ENCODE measurements around the gene LEMD2. TPM values are rescaled to one million over a fixed set of nuclear protein-coding genes. Genes with fewer than 3 reads are reported as not detected.
"Not testable (repeated sequence)": the region's sequence is repeated elsewhere in the genome, so short reads cannot be mapped to it uniquely, and the experiment has no call there.

Gene LEMD2
- polyA plus RNA-seq, result 10 to 100 TPM; 48.1 to 53.0 (median 52.1) TPM
- long read RNA-seq, donor 1, transcript LEMD2-201 (9 exons, 2,958 nt), result major isoform, 16 of 24 reads
- long read RNA-seq, donor 1, partial matches to known transcripts, result 5 of 24 reads
- long read RNA-seq, donor 1, other reads (novel, unspliced or antisense), result 0 of 24 reads
- long read RNA-seq, donor 2, partial matches to known transcripts, result 0 of 3 reads
- long read RNA-seq, donor 2, other reads (novel, unspliced or antisense), result 0 of 3 reads
- long read RNA-seq, donor 3, transcript LEMD2-201 (9 exons, 2,958 nt), result major isoform, 10 of 10 reads
- long read RNA-seq, donor 3, partial matches to known transcripts, result 0 of 10 reads
- long read RNA-seq, donor 3, other reads (novel, unspliced or antisense), result 0 of 10 reads
- long read RNA-seq, donor 4, result 0 reads
- long read RNA-seq, donor 5, partial matches to known transcripts, result 0 of 1 reads
- long read RNA-seq, donor 5, other reads (novel, unspliced or antisense), result 0 of 1 reads
- long read RNA-seq, donor 6, transcript LEMD2-201 (9 exons, 2,958 nt), result major isoform, 7 of 22 reads
- long read RNA-seq, donor 6, partial matches to known transcripts, result 15 of 22 reads
- long read RNA-seq, donor 6, other reads (novel, unspliced or antisense), result 0 of 22 reads
- long read RNA-seq, donor 7, transcript LEMD2-201 (9 exons, 2,958 nt), result major isoform, 15 of 17 reads
- long read RNA-seq, donor 7, partial matches to known transcripts, result 0 of 17 reads
- long read RNA-seq, donor 7, other reads (novel, unspliced or antisense), result 0 of 17 reads
- long read RNA-seq, donor 8, partial matches to known transcripts, result 0 of 2 reads
- long read RNA-seq, donor 8, other reads (novel, unspliced or antisense), result 0 of 2 reads
- long read RNA-seq, donor 9, result 0 reads
- long read RNA-seq, donor 10, transcript LEMD2-201 (9 exons, 2,958 nt), result major isoform, 7 of 14 reads
- long read RNA-seq, donor 10, partial matches to known transcripts, result 6 of 14 reads
- long read RNA-seq, donor 10, other reads (novel, unspliced or antisense), result 0 of 14 reads

DNA sequence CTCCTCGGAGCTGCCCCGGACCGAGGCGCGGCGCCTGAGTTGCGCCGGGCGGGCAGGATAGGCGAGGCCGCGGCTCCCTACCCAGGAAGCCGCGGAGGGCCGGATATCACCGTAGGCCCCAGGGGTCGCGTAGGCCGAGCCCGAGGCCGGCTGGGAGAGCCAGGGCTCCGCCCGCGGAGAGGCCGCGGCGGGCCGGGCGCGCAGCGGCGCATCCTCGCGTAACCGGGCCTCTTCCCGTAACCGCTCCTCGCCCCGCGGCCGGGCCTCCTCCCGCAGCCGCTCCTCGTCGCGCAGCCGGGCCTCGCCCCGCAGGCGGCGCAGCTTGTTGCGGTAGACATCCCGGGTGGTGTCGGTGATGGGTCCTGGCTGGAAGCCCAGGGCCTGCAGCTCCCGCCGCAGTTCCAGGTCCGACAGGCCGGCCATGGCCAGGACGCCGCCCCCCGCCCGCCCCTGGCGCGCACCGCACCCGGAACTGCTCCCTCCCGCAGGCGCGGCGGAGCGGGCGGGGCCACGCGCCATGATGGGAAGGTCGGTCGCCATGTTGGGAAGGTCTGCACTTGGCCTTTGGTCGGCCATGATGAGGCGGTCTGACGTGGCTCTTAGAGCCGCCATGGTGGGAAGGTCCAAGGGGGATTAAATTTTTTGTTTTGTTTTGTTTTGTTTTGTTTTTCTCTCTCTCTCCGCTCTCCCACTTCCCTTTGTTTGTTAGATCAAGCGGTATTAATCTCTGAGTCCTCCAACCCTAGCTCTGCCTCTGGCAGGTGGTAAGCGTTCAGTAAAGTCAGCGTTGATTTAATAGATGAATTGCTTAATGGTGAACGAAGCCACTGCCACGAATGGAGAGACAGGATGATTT, at the start of gene LEMD2:
Gene LEMD2 (minus strand): TSS at position 437 of the 856 bp plus-strand sequence. CDS start 14 bp downstream, at position 423.
- DNase-seq (peak; percentile 91 to 98), FAIRE-seq (no peak)
- Histone ChIP-seq H3K9me3 (ENCODE audit: control insufficient read depth in 2 of 2, insufficient read depth in 1 of 2, low read depth in 1 of 2, low read length in 1 of 2) (no peaks in the 10 kb centered on the region), H3K36me3 (ENCODE audit: control insufficient read depth in 3 of 3, insufficient read depth in 2 of 3, low read depth in 1 of 3, low read length in 3 of 3) (peaks cover 0 to 14% (median 10%) of the 10 kb centered on the region in 3 donors), H3K4me1 (ENCODE audit: control insufficient read depth in 3 of 3, insufficient read depth in 2 of 3, low read depth in 1 of 3, low read length in 2 of 3) (peaks cover 9 to 22% (median 18%) of the 10 kb centered on the region in 3 donors), H3K27me3 (ENCODE audit: control insufficient read depth in 3 of 3, insufficient read depth in 3 of 3, low read length in 3 of 3) (no peaks in the 10 kb centered on the region), H3K4me3 (ENCODE audit: low read depth in 1 of 3, low read length in 3 of 3) (peak within 1 kb of the TSS; percentile 53 to 91 (median 79)), H3K27ac (ENCODE audit: low read depth in 1 of 3, low read length in 2 of 3) (peak within 1 kb of the TSS; percentile 47 to 97 (median 91))
- WGBS, 3 donors, result 3 to 6% (median 5%) methylated on average over 59 to 86 of the region's 86 CpGs

DNA sequence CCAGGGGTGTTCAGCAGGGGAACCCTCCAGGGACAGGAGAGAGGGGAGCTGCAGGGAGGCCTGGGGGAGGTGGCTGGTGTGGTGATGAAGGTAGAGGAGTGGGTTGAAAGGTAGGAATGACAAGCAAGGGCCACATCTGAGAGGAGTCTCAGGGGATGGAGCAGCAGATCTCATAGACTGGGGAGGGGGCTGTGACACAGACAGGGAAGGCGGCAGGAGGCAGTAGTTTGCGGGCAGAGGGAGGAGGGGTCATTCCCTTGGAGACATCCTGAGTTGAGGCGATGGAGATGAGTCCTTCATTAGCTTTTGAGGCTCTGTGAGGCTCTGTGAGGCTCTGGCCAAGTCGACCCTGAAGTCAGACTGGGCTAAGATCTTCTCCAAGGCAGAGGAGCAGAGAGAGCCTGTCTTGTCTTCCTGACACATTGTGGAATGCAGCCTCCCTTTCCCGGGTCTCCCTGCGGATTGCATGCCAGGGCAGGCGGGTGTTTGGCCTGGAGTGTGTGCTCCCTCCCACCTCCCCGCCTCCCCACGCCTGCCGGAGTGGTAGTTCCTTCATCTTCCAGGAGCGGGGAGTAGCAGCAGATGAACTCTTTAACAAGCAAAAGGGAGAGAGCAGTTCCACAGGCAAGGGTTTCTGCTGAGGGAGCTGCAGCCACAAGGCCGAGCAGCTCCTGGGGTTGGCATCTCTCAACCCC, 49.2 kb upstream of the LEMD2 start:
- FAIRE-seq, result no peak
- WGBS, 3 donors, result 65 to 79% (median 73%) methylated on average over 11 to 12 of the region's 12 CpGs

DNA sequence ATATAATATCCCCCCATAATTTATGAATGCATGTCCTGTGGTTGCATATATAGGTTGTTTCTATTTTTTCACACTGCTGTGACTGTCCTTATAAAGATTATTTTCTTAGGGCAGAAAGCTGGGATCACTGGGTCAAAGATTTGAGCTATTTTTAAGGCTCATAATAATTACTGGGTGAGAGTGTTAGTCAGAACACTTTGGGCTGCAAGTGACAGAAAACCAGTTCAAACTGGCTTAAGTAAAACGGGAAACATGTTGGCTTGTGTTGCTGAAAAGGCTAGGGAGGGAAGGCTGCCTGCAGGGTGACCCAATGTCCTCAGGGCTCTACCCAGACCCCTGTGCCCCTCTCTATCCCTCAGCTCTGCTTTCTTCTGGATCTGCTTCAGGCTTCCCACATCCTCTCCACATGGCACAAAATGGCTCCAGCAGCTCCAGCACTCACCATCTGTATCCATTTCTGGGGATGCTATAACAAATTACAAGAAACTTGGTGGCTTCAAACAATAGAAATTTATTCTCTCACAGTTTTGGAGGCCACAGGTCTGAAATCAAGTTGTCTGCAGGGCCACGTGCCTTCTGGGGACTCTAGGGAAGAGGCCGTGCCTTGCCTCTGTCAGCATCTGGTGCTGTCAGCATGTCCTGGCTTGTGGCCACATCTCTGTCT, 48.0 kb upstream of the LEMD2 start:
- Histone ChIP-seq H3K4me1 (ENCODE audit: control insufficient read depth in 3 of 3, insufficient read depth in 2 of 3, low read depth in 1 of 3, low read length in 2 of 3) (peaks cover 0 to 25% (median 2%) of the 10 kb centered on the region in 3 donors), H3K4me3 (ENCODE audit: low read depth in 1 of 3, low read length in 3 of 3) (no peak overlapping the region), H3K27me3 (ENCODE audit: control insufficient read depth in 3 of 3, insufficient read depth in 3 of 3, low read length in 3 of 3) (no peaks in the 10 kb centered on the region), H3K9me3 (ENCODE audit: control insufficient read depth in 2 of 2, insufficient read depth in 1 of 2, low read depth in 1 of 2, low read length in 1 of 2) (peaks cover 0 to 6% of the 10 kb centered on the region in 2 donors), H3K36me3 (ENCODE audit: control insufficient read depth in 3 of 3, insufficient read depth in 2 of 3, low read depth in 1 of 3, low read length in 3 of 3) (no peaks in the 10 kb centered on the region), H3K27ac (ENCODE audit: low read depth in 1 of 3, low read length in 2 of 3) (no peak overlapping the region)
- FAIRE-seq, result no peak
- DNase-seq, result no peak
- WGBS, 3 donors, result 89 to 94% (median 90%) methylated on average over 3 of the region's 3 CpGs

More for the DNA sequence above, 49.2 kb upstream of the LEMD2 start:
- Histone ChIP-seq H3K36me3 (ENCODE audit: control insufficient read depth in 3 of 3, insufficient read depth in 2 of 3, low read depth in 1 of 3, low read length in 3 of 3) (no peaks in the 10 kb centered on the region), H3K4me3 (ENCODE audit: low read depth in 1 of 3, low read length in 3 of 3) (no peak overlapping the region), H3K27me3 (ENCODE audit: control insufficient read depth in 3 of 3, insufficient read depth in 3 of 3, low read length in 3 of 3) (no peaks in the 10 kb centered on the region), H3K4me1 (ENCODE audit: control insufficient read depth in 3 of 3, insufficient read depth in 2 of 3, low read depth in 1 of 3, low read length in 2 of 3) (peaks cover 0 to 25% (median 2%) of the 10 kb centered on the region in 3 donors), H3K27ac (ENCODE audit: low read depth in 1 of 3, low read length in 2 of 3) (no peak overlapping the region), H3K9me3 (ENCODE audit: control insufficient read depth in 2 of 2, insufficient read depth in 1 of 2, low read depth in 1 of 2, low read length in 1 of 2) (peaks cover 0 to 6% of the 10 kb centered on the region in 2 donors)
- no peak for DNase-seq

GRCh38 chr6:33834401-33835392, 45.8 kb upstream of the LEMD2 start:
- Histone ChIP-seq H3K36me3 (ENCODE audit: control insufficient read depth in 3 of 3, insufficient read depth in 2 of 3, low read depth in 1 of 3, low read length in 3 of 3) (no peaks in the 10 kb centered on the region), H3K9me3 (ENCODE audit: control insufficient read depth in 2 of 2, insufficient read depth in 1 of 2, low read depth in 1 of 2, low read length in 1 of 2) (peaks cover 0 to 6% of the 10 kb centered on the region in 2 donors), H3K27me3 (ENCODE audit: control insufficient read depth in 3 of 3, insufficient read depth in 3 of 3, low read length in 3 of 3) (peaks cover 0 to 4% (median 2%) of the 10 kb centered on the region in 3 donors), H3K27ac (ENCODE audit: low read depth in 1 of 3, low read length in 2 of 3) (no peak overlapping the region), H3K4me1 (ENCODE audit: control insufficient read depth in 3 of 3, insufficient read depth in 2 of 3, low read depth in 1 of 3, low read length in 2 of 3) (peaks cover 0 to 13% (median under 1%) of the 10 kb centered on the region in 3 donors), H3K4me3 (ENCODE audit: low read depth in 1 of 3, low read length in 3 of 3) (no peak overlapping the region)
- FAIRE-seq, result no peak
- no peak for DNase-seq
- WGBS, 3 donors, result 92 to 94% (median 92%) methylated on average over 22 of the region's 22 CpGs

GRCh38 chr6:33833599-33833998, 44.7 kb upstream of the LEMD2 start:
- 87 to 89% (median 89%) methylated on average over 6 of the region's 6 CpGs for WGBS, 3 donors
- H3K4me1 ChIP-seq (ENCODE audit: control insufficient read depth in 3 of 3, insufficient read depth in 2 of 3, low read depth in 1 of 3, low read length in 2 of 3), result peaks cover 0 to 2% (median 0%) of the 10 kb centered on the region in 3 donors

GRCh38 chr6:33832831-33833230, 43.9 kb upstream of the LEMD2 start:
- not testable (repeated sequence) for H3K36me3 ChIP-seq (ENCODE audit: control insufficient read depth in 3 of 3, insufficient read depth in 2 of 3, low read depth in 1 of 3, low read length in 3 of 3); H3K9me3 ChIP-seq (ENCODE audit: control insufficient read depth in 2 of 2, insufficient read depth in 1 of 2, low read depth in 1 of 2, low read length in 1 of 2); H3K27me3 ChIP-seq (ENCODE audit: control insufficient read depth in 3 of 3, insufficient read depth in 3 of 3, low read length in 3 of 3); DNase-seq; FAIRE-seq; H3K4me1 ChIP-seq (ENCODE audit: control insufficient read depth in 3 of 3, insufficient read depth in 2 of 3, low read depth in 1 of 3, low read length in 2 of 3); H3K27ac ChIP-seq (ENCODE audit: low read depth in 1 of 3, low read length in 2 of 3); H3K4me3 ChIP-seq (ENCODE audit: low read depth in 1 of 3, low read length in 3 of 3)
- WGBS, 3 donors, result 95 to 100% (median 96%) methylated on average over 6 to 28 of the region's 32 CpGs

More at GRCh38 chr6:33833599-33833998, 44.7 kb upstream of the LEMD2 start:
- Histone ChIP-seq H3K4me3 (ENCODE audit: low read depth in 1 of 3, low read length in 3 of 3) (no peak overlapping the region), H3K27ac (ENCODE audit: low read depth in 1 of 3, low read length in 2 of 3) (no peak overlapping the region), H3K36me3 (ENCODE audit: control insufficient read depth in 3 of 3, insufficient read depth in 2 of 3, low read depth in 1 of 3, low read length in 3 of 3) (no peaks in the 10 kb centered on the region), H3K27me3 (ENCODE audit: control insufficient read depth in 3 of 3, insufficient read depth in 3 of 3, low read length in 3 of 3) (peaks cover 0 to 4% (median 2%) of the 10 kb centered on the region in 3 donors), H3K9me3 (ENCODE audit: control insufficient read depth in 2 of 2, insufficient read depth in 1 of 2, low read depth in 1 of 2, low read length in 1 of 2) (peaks cover 0 to 6% of the 10 kb centered on the region in 2 donors)
- no peak for DNase-seq
- no peak for FAIRE-seq
